GM23248 (cell line): ENCODE results near the gene ADCY1. TPM values are rescaled to one million over a fixed set of nuclear protein-coding genes. Genes with fewer than 3 reads are reported as not detected.
"Not testable (repeated sequence)": the region's sequence is repeated elsewhere in the genome, so short reads cannot be mapped to it uniquely, and the experiment has no call there.

Source experiments
- DNase-seq: peaks from one replicate; pipeline ENCODE4 v3.0.0-alpha.2; 2015
- H2AFZ ChIP-seq: fragments of 200-600 bp; sonication (generic); 2 replicates; pipeline ENCODE4 v1.6.1; 2016; ENCODE audit warnings: antibody characterized with exemption
- H3F3A ChIP-seq: fragments of 200-600 bp; sonication (generic); 2 replicates; pipeline ENCODE4 v1.6.1; 2016; ENCODE audit warnings: mild to moderate bottlenecking, antibody characterized with exemption, mixed run types; ENCODE audit not compliant: insufficient read depth
- H3K27ac ChIP-seq: fragments of 200-600 bp; sonication (generic); 2 replicates; pipeline ENCODE4 v1.5.1; 2016; ENCODE audit warnings: mild to moderate bottlenecking
- H3K27me3 ChIP-seq: fragments of 200-600 bp; sonication (generic); replicated peaks from 2 replicates; pipeline ENCODE4 v1.6.1; 2016; ENCODE audit warnings: mild to moderate bottlenecking; ENCODE audit not compliant: insufficient read depth
- H3K36me3 ChIP-seq: fragments of 200-600 bp; sonication (generic); 2 replicates; pipeline ENCODE4 v1.6.1; 2016; ENCODE audit warnings: low read depth, mild to moderate bottlenecking
- H3K4me1 ChIP-seq: fragments of 200-600 bp; sonication (generic); 2 replicates; pipeline ENCODE4 v1.6.1; 2016; ENCODE audit warnings: mild to moderate bottlenecking; ENCODE audit not compliant: insufficient read depth
- H3K4me2 ChIP-seq: fragments of 200-600 bp; sonication (generic); one replicate; pipeline ENCODE4 v1.6.1; 2016; ENCODE audit warnings: mild to moderate bottlenecking; ENCODE audit not compliant: unreplicated experiment
- H3K4me3 ChIP-seq: fragments of 200-600 bp; sonication (generic); 2 replicates; pipeline ENCODE4 v1.5.1; 2016; ENCODE audit warnings: mild to moderate bottlenecking
- H3K79me2 ChIP-seq: fragments of 200-600 bp; sonication (generic); 2 replicates; pipeline ENCODE4 v1.6.1; 2016; ENCODE audit warnings: mild to moderate bottlenecking; ENCODE audit not compliant: insufficient read depth
- H3K9ac ChIP-seq: fragments of 200-600 bp; sonication (generic); 2 replicates; pipeline ENCODE4 v1.6.1; 2016; ENCODE audit warnings: mild to moderate bottlenecking
- H3K9me2 ChIP-seq: fragments of 200-600 bp; sonication (generic); 2 replicates; pipeline ENCODE4 v1.6.1; 2016; ENCODE audit warnings: mixed run types, mild to moderate bottlenecking, moderate library complexity; ENCODE audit not compliant: insufficient read depth
- H3K9me3 ChIP-seq: fragments of 200-600 bp; sonication (generic); one replicate; pipeline ENCODE4 v1.6.1; 2017; ENCODE audit warnings: low read depth
- H4K20me1 ChIP-seq: fragments of 200-600 bp; sonication (generic); 2 replicates; pipeline ENCODE4 v1.6.0; 2016; ENCODE audit not compliant: insufficient read depth
- EZH2 ChIP-seq: fragments of 200-600 bp; sonication (generic); IDR thresholded peaks from 2 replicates; pipeline ENCODE4 v1.6.1; 2018; ENCODE audit warnings: antibody characterized with exemption, mild to moderate bottlenecking; ENCODE audit not compliant: insufficient read depth, poor library complexity, severe bottlenecking
- EZH2phosphoT487 ChIP-seq: fragments of 200-600 bp; sonication (generic); IDR thresholded peaks from 2 replicates; pipeline ENCODE4 v1.6.1; 2018; ENCODE audit warnings: antibody characterized with exemption, moderate library complexity, mild to moderate bottlenecking, low read depth; ENCODE audit not compliant: insufficient read depth
- WGBS, 2 experiments: methylation state at CpG; one replicate each; pipeline ENCODE4 v1.1.6; 2015 to 2017; ENCODE audit warnings: low lambda C conversion rate in 2 of 2, low coverage in 1 of 2; ENCODE audit errors: missing lambda C conversion rate in 2 of 2; 5-methylcytosine and 5-hydroxymethylcytosine counted together
- in situ Hi-C: fragments of 300-500 bp; cut with MboI; formaldehyde crosslinking; loops from 2 replicates; pipeline ENCODE4 v1.15.0; 2020
- polyA plus RNA-seq: library from polyadenylated mRNA; unstranded; fragments of >200 nt; fragmentation: Nextera tagmentation; extraction: Ambion mirVana; gene quantifications from 2 replicates; pipeline ENCODE4 v1.2.1, GENCODE V29; 2016
- total RNA-seq: library from RNA; depleted of rRNA; stranded (reverse); fragments of >200 nt; shearing (Covaris generic); gene quantifications from 2 replicates; pipeline ENCODE4 v1.2.3, GENCODE V29; 2014; rRNA removed

The ADCY1 gene
- total RNA-seq = 0.11 TPM in 1 of 2 replicates, not detected in the other
- polyA plus RNA-seq = not detected in 2 replicates

- no peak within 1 kb of the TSS for H3K9ac ChIP-seq
- peaks cover 48% of the 10 kb centered on the region for H3K27me3 ChIP-seq
- in situ Hi-C loops = no loop called here
Measured at GRCh38 chr7:45573661-45574415, at the start of gene ADCY1. Gene ADCY1, plus strand, starts transcription at chr7:45574368. Its CDS starts 176 bp downstream, at chr7:45574544.

DNA sequence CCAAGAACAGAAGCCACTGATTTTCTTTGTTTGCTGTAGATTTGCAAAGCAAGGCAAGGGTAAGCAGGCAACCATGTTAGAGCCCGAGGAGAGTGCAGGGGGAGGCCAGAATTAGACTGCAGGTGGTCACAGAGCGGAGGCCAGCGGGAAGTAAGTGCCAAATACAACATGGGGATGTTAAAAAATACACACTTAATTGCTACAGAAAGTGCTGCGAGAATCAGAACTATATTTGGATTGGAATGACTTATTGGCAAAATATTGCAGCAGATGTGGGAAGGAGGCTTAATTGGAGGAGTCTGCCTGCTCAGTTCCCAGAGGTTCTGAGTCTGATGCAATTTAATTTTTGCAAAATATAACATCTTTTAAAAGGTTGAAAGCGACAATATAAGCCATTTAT is 49.7 kb upstream of the ADCY1 start:
- H3K4me2 ChIP-seq = no peak overlapping the region
- H3K9ac ChIP-seq = no peak overlapping the region
- no peaks in the 10 kb centered on the region for H3K9me2 ChIP-seq
- TF ChIP-seq EZH2 = no peak
- TF ChIP-seq EZH2phosphoT487 = no peak
- H3K27ac ChIP-seq = no peak overlapping the region
- H4K20me1 ChIP-seq = no peaks in the 10 kb centered on the region
- WGBS, 2 experiments = 1 to 4% methylated on average over 5 of the region's 5 CpGs
- no peaks in the 10 kb centered on the region for H3K36me3 ChIP-seq
- DNase-seq = no peak
- no peaks in the 10 kb centered on the region for H3K9me3 ChIP-seq
- no peaks in the 10 kb centered on the region for H3K4me1 ChIP-seq
- no peak overlapping the region for H2AFZ ChIP-seq
- H3K79me2 ChIP-seq = no peaks in the 10 kb centered on the region
- no peaks in the 10 kb centered on the region; the same call in 1 of the 2 replicates for H3K27me3 ChIP-seq
- in situ Hi-C loops = no loop called here
- no peak overlapping the region for H3K4me3 ChIP-seq
- no peaks in the 10 kb centered on the region for H3F3A ChIP-seq

More at GRCh38 chr7:45573661-45574415, at the start of gene ADCY1:
- WGBS, 2 experiments = 29 to 30% methylated on average over 38 to 61 of the region's 74 CpGs
- Histone ChIP-seq H3K4me2 (peak within 1 kb of the TSS; percentile 20), H3K27ac (no peak within 1 kb of the TSS), H3K36me3 (no peaks in the 10 kb centered on the region), H3K4me1 (no peaks in the 10 kb centered on the region), H3K9me3 (no peaks in the 10 kb centered on the region), H3K4me3 (peak within 1 kb of the TSS; percentile 48), H3K79me2 (no peaks in the 10 kb centered on the region), H3K9me2 (no peaks in the 10 kb centered on the region), H4K20me1 (no peaks in the 10 kb centered on the region), H2AFZ (peak within 1 kb of the TSS; percentile 48; the same call in 1 of the 2 replicates), H3F3A (no peaks in the 10 kb centered on the region)
- DNase-seq = peak; percentile 14
- TF ChIP-seq EZH2phosphoT487 (no peak), EZH2 (no peak)

- Histone ChIP-seq H4K20me1 (no peaks in the 10 kb centered on the region), H3K27me3 (peaks cover 3% of the 10 kb centered on the region), H3K4me1 (no peaks in the 10 kb centered on the region), H3K36me3 (no peaks in the 10 kb centered on the region), H3K4me3 (no peak overlapping the region), H3K79me2 (no peaks in the 10 kb centered on the region), H3K9me3 (no peaks in the 10 kb centered on the region), H3K27ac (no peak overlapping the region), H3K9me2 (no peaks in the 10 kb centered on the region), H3F3A (no peaks in the 10 kb centered on the region), H3K9ac (no peak overlapping the region), H2AFZ (no peak overlapping the region), H3K4me2 (no peak overlapping the region)
- TF ChIP-seq EZH2phosphoT487 = no peak
- no peak for TF ChIP-seq EZH2
- no peak for DNase-seq
- in situ Hi-C loops = no loop called here
Measured at GRCh38 chr7:45525057-45525456, 49.1 kb upstream of the ADCY1 start.

GRCh38 chr7:45543473-45543872 is 30.7 kb upstream of the ADCY1 start:
- no peaks in the 10 kb centered on the region for H4K20me1 ChIP-seq
- H3K36me3 ChIP-seq = no peaks in the 10 kb centered on the region
- no peaks in the 10 kb centered on the region for H3K27me3 ChIP-seq
- H3K9me2 ChIP-seq = no peaks in the 10 kb centered on the region
- no peaks in the 10 kb centered on the region for H3F3A ChIP-seq
- no peak overlapping the region for H3K9ac ChIP-seq
- in situ Hi-C loops = no loop called here
- 25 to 35% methylated on average over 3 of the region's 3 CpGs for WGBS, 2 experiments
- no peaks in the 10 kb centered on the region for H3K9me3 ChIP-seq
- H2AFZ ChIP-seq = no peak overlapping the region
- TF ChIP-seq EZH2 (no peak), EZH2phosphoT487 (no peak)
- H3K4me1 ChIP-seq = no peaks in the 10 kb centered on the region
- H3K79me2 ChIP-seq = no peaks in the 10 kb centered on the region
- no peak overlapping the region for H3K4me3 ChIP-seq
- no peak overlapping the region for H3K27ac ChIP-seq
- no peak for DNase-seq
- no peak overlapping the region for H3K4me2 ChIP-seq

DNA sequence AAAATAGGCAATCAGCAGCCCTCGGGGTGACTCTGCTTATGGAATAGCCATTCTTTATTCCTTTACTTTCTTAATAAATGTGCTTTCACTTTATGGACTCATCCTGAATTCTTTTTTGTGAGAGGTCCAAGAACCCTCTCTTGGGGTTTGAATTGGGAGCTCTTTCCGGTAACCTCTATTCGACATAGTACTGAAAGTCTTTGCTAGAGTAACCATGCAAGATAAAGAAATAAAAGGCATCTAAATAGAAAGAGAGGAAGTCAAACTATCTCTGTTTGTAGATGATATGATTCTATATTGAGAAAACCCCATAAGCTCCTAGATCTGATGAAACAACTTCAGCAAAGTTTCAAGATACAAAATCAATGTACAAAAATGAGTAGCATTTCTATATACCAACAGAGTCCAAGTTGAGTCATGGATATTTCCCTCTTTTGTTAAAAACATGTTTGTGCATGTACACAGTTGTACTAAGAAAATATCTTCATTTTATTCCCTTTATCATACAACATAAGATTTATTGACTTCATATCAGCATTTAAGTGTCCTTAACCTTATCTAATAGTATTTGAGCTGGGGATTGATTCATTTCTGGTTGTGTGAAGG is 29.0 kb upstream of the ADCY1 start:
- H3K9ac ChIP-seq, H3K79me2 ChIP-seq, in situ Hi-C loops, H3K4me2 ChIP-seq, H3K27ac ChIP-seq, H2AFZ ChIP-seq, H4K20me1 ChIP-seq, H3K27me3 ChIP-seq, H3F3A ChIP-seq, H3K4me3 ChIP-seq, H3K9me2 ChIP-seq, H3K4me1 ChIP-seq, H3K36me3 ChIP-seq, H3K9me3 ChIP-seq, DNase-seq: not testable (repeated sequence)
- 70 to 73% methylated on average over 3 of the region's 3 CpGs for WGBS, 2 experiments

DNA sequence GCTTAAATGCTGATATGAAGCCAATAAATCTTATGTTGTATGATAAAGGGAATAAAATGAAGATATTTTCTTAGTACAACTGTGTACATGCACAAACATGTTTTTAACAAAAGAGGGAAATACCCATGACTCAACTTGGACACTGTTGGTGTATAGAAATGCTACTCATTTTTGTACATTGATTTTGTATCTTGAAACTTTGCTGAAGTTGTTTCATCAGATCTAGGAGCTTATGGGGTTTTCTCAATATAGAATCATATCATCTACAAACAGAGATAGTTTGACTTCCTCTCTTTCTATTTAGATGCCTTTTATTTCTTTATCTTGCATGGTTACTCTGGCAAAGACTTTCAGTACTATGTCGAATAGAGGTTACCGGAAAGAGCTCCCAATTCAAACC is 25.3 kb upstream of the ADCY1 start:
- H3K4me3 ChIP-seq, H3K9ac ChIP-seq, H4K20me1 ChIP-seq, in situ Hi-C loops, H3K36me3 ChIP-seq, H3K4me2 ChIP-seq, H3K79me2 ChIP-seq, H3K4me1 ChIP-seq, DNase-seq, H3K27me3 ChIP-seq, H3K27ac ChIP-seq, H3F3A ChIP-seq, H2AFZ ChIP-seq, H3K9me2 ChIP-seq, H3K9me3 ChIP-seq: not testable (repeated sequence)
- WGBS, 2 experiments = 65 to 67% methylated on average over 2 of the region's 2 CpGs
